H1 (cell line): ENCODE measurements around the gene CARD18. TPM values are rescaled to one million over a fixed set of nuclear protein-coding genes. Genes with fewer than 3 reads are reported as not detected.

Experiments
- BCL11A ChIP-seq, 2 experiments: IDR thresholded peaks; one replicate each; pipeline ENCODE4 v1.6.1; 2011; ENCODE audit warnings: low read depth in 2 of 2, low read length in 2 of 2, mild to moderate bottlenecking in 2 of 2
- CHD2 ChIP-seq: IDR thresholded peaks from 2 replicates; pipeline ENCODE4 v1.6.1; 2012; ENCODE audit warnings: low read length, improper control_type of control experiment
- FOSL1 ChIP-seq: IDR thresholded peaks from 2 replicates; pipeline ENCODE4 v1.6.1; 2011; ENCODE audit warnings: mild to moderate bottlenecking, low read depth, low read length, moderate library complexity; ENCODE audit not compliant: insufficient read depth
- GTF2F1 ChIP-seq: IDR thresholded peaks from 2 replicates; pipeline ENCODE4 v1.6.1; 2012; ENCODE audit warnings: low read depth, low read length, improper control_type of control experiment, borderline replicate concordance
- KDM1A ChIP-seq: fragments of 200-600, 300-600 bp; sonication (generic); IDR thresholded peaks from 2 replicates; pipeline ENCODE4 v1.7.1; 2016; ENCODE audit warnings: mild to moderate bottlenecking, low read length, borderline replicate concordance
- KDM4A ChIP-seq: IDR thresholded peaks from one replicate; pipeline ENCODE4 v1.7.1; 2012; ENCODE audit warnings: low read depth, mild to moderate bottlenecking, moderate library complexity, low read length, inconsistent platforms; ENCODE audit not compliant: severe bottlenecking
- RNF2 ChIP-seq: fragments of 200-900, 300-1000 bp; sonication (generic); IDR thresholded peaks from 2 replicates; pipeline ENCODE4 v1.7.1; 2016; ENCODE audit warnings: borderline replicate concordance, low read depth, mild to moderate bottlenecking, antibody characterized with exemption, low read length; ENCODE audit not compliant: poor library complexity, severe bottlenecking; ENCODE audit errors: missing control alignments
- SIX5 ChIP-seq: IDR thresholded peaks from 2 replicates; pipeline ENCODE4 v1.6.1; 2011; ENCODE audit warnings: mild to moderate bottlenecking, low read depth, low read length
- SP1 ChIP-seq: IDR thresholded peaks from 2 replicates; pipeline ENCODE4 v1.6.1; 2011; ENCODE audit warnings: low read depth, low read length
- SP2 ChIP-seq: IDR thresholded peaks from 2 replicates; pipeline ENCODE4 v1.6.1; 2012; ENCODE audit warnings: mild to moderate bottlenecking, low read length, inconsistent platforms
- SP4 ChIP-seq: IDR thresholded peaks from 2 replicates; pipeline ENCODE4 v1.6.1; 2012; ENCODE audit warnings: low read length, inconsistent platforms
- TBP ChIP-seq: IDR thresholded peaks from 2 replicates; pipeline ENCODE4 v1.6.1; 2011; ENCODE audit warnings: low read depth, low read length, improper control_type of control experiment
- polyA plus RNA-seq, 7 experiments: library from polyadenylated mRNA; depleted of rRNA in 3 of 7; stranded (reverse) in 5 of 7; unstranded in 2 of 7; fragments of >200 nt in 5 of 7; fragments of 200-250 nt in 2 of 7; gene quantifications; 1 replicate in 5 of 7; 2 replicates in 1 of 7; 4 replicates in 1 of 7; pipeline versions ENCODE4 v1.2.1 to v1.2.3, GENCODE V29; 2011 to 2013; ENCODE audit warnings: missing spikeins in 2 of 7, mixed read lengths in 2 of 7
- total RNA-seq: library from RNA; stranded (reverse); fragmentation: NEBNext Ultra II Directional; extraction: Animal tissue kit (Norgen Biotek cat#: 25700); gene quantifications from 2 replicates; pipeline ENCODE4 v1.2.1, GENCODE V29; 2021
- TF ChIP-seq, protein P1 (sequence below): fragments of 300-600 bp; sonication (generic); IDR thresholded peaks from 2 replicates; pipeline ENCODE4 v1.7.1; 2012; ENCODE audit warnings: low read length, moderate library complexity, mild to moderate bottlenecking, inconsistent platforms; ENCODE audit not compliant: insufficient replicate concordance

CARD18 gene
- total and polyA plus RNA-seq, 2 of the 8 experiments (the other 6 are each of a cell fraction or from before 2014, with no cell fraction given) = not detected

DNA sequence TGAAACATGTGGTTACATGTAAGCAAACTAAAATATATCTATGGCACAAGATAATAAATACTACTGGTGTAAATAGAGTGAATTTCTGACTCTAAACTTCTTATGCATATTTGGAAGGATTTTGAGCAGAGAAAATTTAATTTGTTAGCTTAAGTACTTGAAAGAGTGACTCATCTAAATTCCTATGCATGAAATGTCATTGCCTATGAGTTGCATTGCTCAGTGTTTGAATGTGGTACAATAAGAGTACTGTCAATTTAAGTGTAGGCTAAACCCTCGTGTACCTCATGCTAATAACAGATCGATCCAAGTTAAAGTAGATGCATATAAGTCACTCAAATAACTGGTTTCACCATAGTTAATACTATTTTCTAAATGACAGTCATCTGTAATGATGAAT, 5.3 kb upstream of the CARD18 start (continued):
- TF ChIP-seq, protein P1, sequence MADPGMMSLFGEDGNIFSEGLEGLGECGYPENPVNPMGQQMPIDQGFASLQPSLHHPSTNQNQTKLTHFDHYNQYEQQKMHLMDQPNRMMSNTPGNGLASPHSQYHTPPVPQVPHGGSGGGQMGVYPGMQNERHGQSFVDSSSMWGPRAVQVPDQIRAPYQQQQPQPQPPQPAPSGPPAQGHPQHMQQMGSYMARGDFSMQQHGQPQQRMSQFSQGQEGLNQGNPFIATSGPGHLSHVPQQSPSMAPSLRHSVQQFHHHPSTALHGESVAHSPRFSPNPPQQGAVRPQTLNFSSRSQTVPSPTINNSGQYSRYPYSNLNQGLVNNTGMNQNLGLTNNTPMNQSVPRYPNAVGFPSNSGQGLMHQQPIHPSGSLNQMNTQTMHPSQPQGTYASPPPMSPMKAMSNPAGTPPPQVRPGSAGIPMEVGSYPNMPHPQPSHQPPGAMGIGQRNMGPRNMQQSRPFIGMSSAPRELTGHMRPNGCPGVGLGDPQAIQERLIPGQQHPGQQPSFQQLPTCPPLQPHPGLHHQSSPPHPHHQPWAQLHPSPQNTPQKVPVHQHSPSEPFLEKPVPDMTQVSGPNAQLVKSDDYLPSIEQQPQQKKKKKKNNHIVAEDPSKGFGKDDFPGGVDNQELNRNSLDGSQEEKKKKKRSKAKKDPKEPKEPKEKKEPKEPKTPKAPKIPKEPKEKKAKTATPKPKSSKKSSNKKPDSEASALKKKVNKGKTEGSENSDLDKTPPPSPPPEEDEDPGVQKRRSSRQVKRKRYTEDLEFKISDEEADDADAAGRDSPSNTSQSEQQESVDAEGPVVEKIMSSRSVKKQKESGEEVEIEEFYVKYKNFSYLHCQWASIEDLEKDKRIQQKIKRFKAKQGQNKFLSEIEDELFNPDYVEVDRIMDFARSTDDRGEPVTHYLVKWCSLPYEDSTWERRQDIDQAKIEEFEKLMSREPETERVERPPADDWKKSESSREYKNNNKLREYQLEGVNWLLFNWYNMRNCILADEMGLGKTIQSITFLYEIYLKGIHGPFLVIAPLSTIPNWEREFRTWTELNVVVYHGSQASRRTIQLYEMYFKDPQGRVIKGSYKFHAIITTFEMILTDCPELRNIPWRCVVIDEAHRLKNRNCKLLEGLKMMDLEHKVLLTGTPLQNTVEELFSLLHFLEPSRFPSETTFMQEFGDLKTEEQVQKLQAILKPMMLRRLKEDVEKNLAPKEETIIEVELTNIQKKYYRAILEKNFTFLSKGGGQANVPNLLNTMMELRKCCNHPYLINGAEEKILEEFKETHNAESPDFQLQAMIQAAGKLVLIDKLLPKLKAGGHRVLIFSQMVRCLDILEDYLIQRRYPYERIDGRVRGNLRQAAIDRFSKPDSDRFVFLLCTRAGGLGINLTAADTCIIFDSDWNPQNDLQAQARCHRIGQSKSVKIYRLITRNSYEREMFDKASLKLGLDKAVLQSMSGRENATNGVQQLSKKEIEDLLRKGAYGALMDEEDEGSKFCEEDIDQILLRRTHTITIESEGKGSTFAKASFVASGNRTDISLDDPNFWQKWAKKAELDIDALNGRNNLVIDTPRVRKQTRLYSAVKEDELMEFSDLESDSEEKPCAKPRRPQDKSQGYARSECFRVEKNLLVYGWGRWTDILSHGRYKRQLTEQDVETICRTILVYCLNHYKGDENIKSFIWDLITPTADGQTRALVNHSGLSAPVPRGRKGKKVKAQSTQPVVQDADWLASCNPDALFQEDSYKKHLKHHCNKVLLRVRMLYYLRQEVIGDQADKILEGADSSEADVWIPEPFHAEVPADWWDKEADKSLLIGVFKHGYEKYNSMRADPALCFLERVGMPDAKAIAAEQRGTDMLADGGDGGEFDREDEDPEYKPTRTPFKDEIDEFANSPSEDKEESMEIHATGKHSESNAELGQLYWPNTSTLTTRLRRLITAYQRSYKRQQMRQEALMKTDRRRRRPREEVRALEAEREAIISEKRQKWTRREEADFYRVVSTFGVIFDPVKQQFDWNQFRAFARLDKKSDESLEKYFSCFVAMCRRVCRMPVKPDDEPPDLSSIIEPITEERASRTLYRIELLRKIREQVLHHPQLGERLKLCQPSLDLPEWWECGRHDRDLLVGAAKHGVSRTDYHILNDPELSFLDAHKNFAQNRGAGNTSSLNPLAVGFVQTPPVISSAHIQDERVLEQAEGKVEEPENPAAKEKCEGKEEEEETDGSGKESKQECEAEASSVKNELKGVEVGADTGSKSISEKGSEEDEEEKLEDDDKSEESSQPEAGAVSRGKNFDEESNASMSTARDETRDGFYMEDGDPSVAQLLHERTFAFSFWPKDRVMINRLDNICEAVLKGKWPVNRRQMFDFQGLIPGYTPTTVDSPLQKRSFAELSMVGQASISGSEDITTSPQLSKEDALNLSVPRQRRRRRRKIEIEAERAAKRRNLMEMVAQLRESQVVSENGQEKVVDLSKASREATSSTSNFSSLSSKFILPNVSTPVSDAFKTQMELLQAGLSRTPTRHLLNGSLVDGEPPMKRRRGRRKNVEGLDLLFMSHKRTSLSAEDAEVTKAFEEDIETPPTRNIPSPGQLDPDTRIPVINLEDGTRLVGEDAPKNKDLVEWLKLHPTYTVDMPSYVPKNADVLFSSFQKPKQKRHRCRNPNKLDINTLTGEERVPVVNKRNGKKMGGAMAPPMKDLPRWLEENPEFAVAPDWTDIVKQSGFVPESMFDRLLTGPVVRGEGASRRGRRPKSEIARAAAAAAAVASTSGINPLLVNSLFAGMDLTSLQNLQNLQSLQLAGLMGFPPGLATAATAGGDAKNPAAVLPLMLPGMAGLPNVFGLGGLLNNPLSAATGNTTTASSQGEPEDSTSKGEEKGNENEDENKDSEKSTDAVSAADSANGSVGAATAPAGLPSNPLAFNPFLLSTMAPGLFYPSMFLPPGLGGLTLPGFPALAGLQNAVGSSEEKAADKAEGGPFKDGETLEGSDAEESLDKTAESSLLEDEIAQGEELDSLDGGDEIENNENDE = no peak
- no peak for TF ChIP-seq TBP
- TF ChIP-seq RNF2 = no peak
- no peak for TF ChIP-seq SP4
- TF ChIP-seq KDM4A = no peak
- no peak for TF ChIP-seq SP2
- TF ChIP-seq KDM1A = no peak
- no peak for TF ChIP-seq CHD2
- no peak for TF ChIP-seq FOSL1
- TF ChIP-seq SP1 = no peak
- TF ChIP-seq SIX5 = no peak
- no peak for TF ChIP-seq GTF2F1
- no peak for TF ChIP-seq BCL11A (IDR thresholded peaks at IDR 0.05; ENCODE audit: low read depth in 2 of 2, low read length in 2 of 2)
